Fibroblast of villous mesenchyme (primary cell): ENCODE measurements around the gene LRP1B. TPM values are rescaled to one million over a fixed set of nuclear protein-coding genes. Genes with fewer than 3 reads are reported as not detected.
"Not testable (repeated sequence)": the region's sequence is repeated elsewhere in the genome, so short reads cannot be mapped to it uniquely, and the experiment has no call there.

ENCODE experiments used
- DNase-seq: peaks from one replicate; pipeline ENCODE4 v3.0.0-alpha.2; 2010; ENCODE audit warnings: low read depth
- H3K4me3 ChIP-seq: 2 replicates; pipeline ENCODE4 v1.5.1; 2011; ENCODE audit warnings: low read depth, mild to moderate bottlenecking, low read length
- total RNA-seq: library from RNA; depleted of rRNA; stranded (reverse); fragments of >200 nt; gene quantifications from 2 replicates; pipeline ENCODE4 v1.2.3, GENCODE V29; 2012
- TF ChIP-seq, protein P1 (sequence below): IDR thresholded peaks from 2 replicates; pipeline ENCODE4 v1.5.1; 2012; ENCODE audit warnings: low read depth, mild to moderate bottlenecking, low read length; ENCODE audit not compliant: insufficient read depth

The LRP1B gene
- total RNA-seq, 1 donor, result 2.2 TPM

DNA sequence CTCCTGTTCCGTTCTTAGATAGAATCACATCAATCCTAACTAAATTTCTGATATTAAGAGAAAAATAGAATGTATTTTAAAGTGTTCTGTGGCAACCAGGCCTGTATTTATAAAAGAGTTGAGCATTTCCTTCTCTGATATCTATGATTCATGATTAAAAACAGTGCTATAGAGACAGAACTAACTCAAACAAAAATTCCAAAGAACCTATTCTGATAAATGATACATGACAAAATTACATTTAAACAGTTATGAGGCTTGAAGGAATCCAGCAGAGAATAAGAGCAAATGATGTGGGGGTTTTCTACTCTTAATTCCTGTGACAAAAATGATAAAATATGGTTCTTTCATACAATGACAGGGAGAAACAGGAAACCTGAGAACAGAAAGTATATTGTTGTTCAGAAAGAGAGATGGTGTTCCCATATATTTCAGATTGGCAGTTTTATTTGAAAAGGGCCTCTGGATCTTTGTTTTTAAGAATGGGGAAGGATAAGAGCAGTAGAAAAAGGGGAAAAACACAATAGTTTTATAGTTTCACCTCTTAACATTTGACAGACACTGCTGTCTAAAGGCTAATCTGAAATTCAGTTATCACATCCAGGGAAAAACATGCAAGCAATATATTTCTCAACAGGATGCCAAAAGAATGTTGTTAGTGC lies 944.3 kb downstream of the LRP1B start:
- TF ChIP-seq, protein P1, sequence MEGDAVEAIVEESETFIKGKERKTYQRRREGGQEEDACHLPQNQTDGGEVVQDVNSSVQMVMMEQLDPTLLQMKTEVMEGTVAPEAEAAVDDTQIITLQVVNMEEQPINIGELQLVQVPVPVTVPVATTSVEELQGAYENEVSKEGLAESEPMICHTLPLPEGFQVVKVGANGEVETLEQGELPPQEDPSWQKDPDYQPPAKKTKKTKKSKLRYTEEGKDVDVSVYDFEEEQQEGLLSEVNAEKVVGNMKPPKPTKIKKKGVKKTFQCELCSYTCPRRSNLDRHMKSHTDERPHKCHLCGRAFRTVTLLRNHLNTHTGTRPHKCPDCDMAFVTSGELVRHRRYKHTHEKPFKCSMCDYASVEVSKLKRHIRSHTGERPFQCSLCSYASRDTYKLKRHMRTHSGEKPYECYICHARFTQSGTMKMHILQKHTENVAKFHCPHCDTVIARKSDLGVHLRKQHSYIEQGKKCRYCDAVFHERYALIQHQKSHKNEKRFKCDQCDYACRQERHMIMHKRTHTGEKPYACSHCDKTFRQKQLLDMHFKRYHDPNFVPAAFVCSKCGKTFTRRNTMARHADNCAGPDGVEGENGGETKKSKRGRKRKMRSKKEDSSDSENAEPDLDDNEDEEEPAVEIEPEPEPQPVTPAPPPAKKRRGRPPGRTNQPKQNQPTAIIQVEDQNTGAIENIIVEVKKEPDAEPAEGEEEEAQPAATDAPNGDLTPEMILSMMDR, result no peak
- no peak overlapping the region for H3K4me3 ChIP-seq
- no peak for DNase-seq

DNA sequence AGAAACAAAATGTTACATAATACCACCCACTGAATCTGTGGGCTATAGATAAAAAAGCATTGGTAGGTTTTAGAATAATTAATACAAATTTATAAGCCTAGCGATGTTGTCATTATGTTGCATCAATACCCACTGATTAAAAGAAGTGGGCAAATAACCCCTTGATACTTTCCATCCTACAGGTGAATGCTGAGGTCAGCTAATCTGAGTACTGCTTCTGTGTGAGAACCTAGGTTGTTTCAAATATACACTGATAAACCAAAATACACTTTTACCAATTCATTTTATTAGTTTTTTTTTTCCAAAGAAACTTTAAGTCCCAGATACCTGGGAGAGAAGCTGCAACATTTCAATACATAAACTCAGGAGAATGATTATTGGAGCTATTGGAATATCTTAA lies 948.6 kb downstream of the LRP1B start:
- TF ChIP-seq, protein P1, result no peak
- DNase-seq, result no peak
- H3K4me3 ChIP-seq, result no peak overlapping the region

DNA sequence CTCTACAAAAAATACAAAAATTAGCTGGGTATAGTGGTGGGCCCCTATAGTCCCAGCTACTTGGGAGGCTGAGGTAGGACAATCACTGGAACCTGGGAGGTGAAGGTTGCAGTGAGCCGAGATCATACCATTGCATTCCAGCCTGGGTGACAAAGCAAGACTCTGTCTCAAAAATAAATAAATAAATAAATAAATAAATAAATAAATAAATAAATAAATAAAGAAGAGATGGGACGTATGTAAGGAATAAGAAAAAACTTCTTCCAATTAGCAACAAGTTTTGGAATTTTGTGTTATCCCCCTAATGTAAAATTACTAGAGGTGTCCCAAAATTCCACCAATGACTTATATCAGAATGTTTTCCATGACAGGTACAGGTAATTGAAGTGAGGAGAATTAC lies 961.7 kb downstream of the LRP1B start:
- not testable (repeated sequence) for H3K4me3 ChIP-seq, DNase-seq

DNA sequence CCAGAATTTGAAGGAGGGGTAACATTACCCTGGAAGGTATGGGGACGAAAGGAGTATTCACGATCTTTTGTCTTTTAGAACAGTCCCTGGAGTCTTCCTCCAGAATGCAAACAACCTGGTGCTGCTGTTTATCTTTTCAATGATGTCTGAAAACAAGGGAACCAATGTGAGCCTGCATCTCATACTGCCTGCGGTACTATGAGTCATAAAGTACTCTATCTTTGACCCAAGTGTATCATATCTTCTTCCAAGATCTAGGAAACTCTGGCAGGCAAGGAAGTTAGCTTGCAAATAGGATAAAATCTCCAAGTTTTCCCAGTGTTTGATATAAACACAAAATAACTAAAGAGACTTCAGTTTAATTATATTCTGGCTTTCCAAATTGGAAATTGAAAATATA lies 968.5 kb downstream of the LRP1B start:
- TF ChIP-seq, protein P1, result no peak
- DNase-seq, result no peak
- no peak overlapping the region for H3K4me3 ChIP-seq

DNA sequence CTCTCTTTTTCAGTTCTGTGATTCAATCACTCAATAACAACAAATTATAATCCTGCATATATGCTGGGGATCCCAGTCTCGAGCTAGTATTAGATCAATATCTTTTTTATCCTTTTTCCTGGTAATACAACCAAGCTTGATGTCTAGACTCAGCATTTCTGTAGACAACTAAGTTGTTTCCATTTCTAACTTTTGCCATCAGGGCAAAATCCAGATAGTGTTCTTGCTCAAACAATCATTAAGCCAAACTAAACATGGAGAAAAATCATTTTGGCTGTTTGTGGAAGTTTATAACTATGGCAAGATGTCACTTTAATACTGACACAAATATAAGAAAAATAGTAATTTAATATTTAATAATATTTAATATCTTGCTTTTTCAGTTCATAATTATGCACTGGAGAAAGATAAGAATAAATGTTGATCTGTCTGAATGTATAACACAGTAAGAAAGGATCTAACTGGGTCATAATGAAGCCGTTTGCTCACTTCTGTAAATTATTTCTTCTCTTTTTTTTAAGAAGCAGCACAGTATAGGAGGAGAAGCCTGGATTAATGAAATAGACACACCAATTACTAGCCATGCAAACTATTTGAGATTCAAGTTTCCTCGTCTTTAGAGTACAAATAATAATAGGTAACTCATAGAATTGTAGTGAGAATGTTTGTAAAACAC lies 979.1 kb downstream of the LRP1B start:
- H3K4me3 ChIP-seq, result no peak overlapping the region
- DNase-seq, result no peak
- TF ChIP-seq, protein P1, result no peak

DNA sequence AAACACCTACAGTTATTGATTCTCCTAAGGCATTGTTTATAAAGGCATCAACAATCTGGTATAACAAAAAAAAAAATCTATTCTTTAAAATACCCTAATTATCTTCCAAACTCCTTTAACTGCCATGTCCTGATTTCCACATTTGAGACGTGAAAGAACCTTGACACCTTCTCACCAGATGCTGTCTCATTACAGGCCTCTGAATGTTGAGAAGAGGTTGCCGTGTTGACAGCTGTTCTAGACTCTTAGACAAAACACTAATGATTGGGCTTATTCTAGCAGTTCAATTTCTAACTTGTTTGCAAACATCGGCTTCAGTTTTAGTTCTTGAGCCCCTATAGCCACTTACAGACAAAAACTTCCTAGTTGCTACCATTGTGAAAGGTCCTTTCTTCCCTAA lies 988.8 kb downstream of the LRP1B start:
- no peak overlapping the region for H3K4me3 ChIP-seq
- TF ChIP-seq, protein P1, result no peak
- DNase-seq, result no peak

DNA sequence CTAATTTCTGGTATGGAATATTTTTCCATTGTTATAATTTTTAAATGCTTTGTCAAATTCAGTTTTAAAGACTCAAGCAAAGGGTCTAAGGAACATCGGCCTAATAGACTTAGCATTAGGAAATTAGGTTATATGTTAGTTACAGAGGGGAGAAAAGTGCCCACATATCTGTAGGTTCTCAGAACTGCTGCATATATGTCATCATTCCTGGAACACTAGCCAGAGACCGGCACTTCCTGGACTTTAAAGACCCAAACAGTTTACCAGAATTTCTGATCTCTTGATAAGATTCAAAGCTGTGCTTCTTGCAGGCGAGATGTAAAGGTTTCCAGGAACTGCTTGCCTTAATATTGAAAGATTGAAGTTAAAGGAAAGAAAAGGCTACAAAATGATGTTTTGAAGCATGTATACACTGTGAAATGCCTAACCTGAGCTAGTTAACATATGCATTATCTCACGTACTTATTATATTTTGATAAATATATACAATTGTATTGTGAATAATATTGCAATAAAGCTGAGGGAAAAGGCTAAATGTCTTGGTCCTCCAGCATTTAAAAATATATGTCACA lies 993.6 kb downstream of the LRP1B start:
- TF ChIP-seq, protein P1, result no peak
- H3K4me3 ChIP-seq, result no peak overlapping the region
- DNase-seq, result peak; percentile 2
